ENCODE data around the gene IL1A. TPM values are rescaled to one million over a fixed set of nuclear protein-coding genes. Genes with fewer than 3 reads are reported as not detected.
A peak's percentile ranks its signal among the peaks of the same experiment; 100 is the strongest.

Gene IL1A
- total and polyA plus RNA-seq, 4 experiments from 2014 or later = 0.15 TPM; not detected in 3

DNA sequence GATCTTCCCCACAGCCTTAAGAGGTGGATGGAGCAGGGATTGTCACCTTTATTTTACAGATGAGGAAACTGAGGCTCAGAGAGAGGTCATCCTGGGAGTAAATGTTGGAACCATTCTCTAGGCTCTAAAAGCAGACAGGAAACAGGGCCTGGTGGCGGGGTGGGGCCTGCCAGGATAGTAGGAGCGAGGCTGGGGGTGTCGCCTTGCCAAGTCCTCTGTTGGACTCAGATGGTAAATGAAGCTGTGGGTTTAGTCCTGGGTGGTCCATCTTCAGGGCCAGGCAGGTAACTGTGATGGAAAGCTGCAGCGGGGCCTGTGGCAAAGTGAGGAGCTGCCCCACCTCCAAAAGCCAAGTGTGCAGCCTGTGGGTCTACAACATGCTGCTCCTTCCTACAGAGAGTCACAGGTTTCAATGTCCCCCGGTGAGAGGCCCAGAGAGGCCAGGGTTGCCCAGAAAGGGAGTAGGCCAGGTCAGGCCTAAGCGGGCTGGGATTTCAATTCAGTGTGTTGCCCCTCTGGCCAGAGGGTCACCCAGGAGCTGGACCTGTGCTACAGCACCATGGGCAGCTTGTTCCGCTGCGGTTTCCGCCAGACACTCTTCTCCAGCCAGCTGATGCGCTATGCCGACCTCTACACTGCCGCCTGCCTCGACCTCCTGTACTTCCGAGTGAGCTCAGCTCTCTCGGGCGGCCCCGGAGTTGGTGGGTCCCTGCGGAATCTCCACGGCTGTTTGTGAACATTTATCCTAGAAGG, 56.8 kb downstream of the IL1A start:
- intact Hi-C loops (cut with micrococcal nuclease) = loop anchor here (5.0 to 10.0 kb wide), 2 partner anchors 145 to 243 kb away; partner anchors contain the start of genes CHCHD5 and TTL
- DNase-seq = no peak
- no peak overlapping the region for H3K27ac Mint-ChIP-seq

DNA sequence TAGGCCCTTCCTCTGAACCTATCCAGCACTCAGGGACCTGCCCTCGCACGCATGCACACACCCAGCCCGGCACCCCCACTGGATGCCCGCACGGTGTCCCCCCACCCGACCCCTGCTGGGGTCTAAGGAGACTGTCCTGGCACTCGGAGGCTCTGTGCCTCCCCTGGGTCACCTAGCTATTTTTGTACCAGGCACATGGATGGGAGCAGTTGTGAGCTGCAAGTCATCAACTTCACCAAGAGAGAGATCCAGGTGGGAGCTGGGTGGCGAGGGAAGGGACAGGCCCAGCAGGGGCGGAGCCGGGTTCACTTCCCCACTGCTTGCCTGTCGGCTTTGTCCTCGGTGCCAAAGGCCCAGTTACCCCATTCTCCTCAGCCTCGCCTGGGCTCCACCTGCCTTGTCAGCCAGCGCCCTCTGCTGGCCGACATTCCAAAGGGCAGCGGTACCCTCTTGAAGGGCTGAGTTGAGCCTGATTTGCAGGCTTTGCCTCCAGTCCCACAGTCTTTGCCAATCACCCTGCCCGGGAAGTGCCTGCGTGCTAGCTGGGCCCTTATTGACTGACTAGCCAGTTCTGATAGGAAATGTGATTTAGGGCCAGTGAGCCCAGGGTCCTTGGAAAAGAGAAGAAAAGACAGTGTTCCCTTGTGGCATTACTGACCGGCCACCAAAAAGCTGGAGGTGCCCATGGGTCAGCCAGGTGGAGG, 57.7 kb downstream of the IL1A start:
- H3K27ac ChIP-seq (ENCODE audit: low read depth, low read length) = no peak overlapping the region
- H3K9me3 Mint-ChIP-seq = peaks cover 0 to 1% (median 0%) of the 10 kb centered on the region in 8 donors
- ChIA-PET POLR2A (ENCODE audit: partially characterized antibody) (interaction anchor here (0.7 to 3.6 kb wide), 9 partner anchors 36 to 127 kb away, joined by 3 to 14 read pairs (median 4); partner anchors contain the start of gene SLC20A1), CTCF (ENCODE audit: partially characterized antibody) (interaction anchor here (0.7 to 9.9 kb wide), 29 partner anchors 9 to 226 kb away, joined by 3 to 245 read pairs (median 6); partner anchors contain the start of gene CHCHD5)
- no peak overlapping the region for H3K27ac Mint-ChIP-seq
- no peaks in the 10 kb centered on the region for H3K9me3 ChIP-seq (ENCODE audit: control insufficient read depth in 1 of 2, low read length in 2 of 2)
- H3K36me3 ChIP-seq (ENCODE audit: insufficient read depth, low read length) = no peaks in the 10 kb centered on the region
- no peaks in the 10 kb centered on the region for H3K27me3 ChIP-seq (ENCODE audit: insufficient read depth, low read length)
- no peaks in the 10 kb centered on the region for H3K36me3 Mint-ChIP-seq
- intact Hi-C loops (cut with micrococcal nuclease) = loop anchor here (1.0 to 10.0 kb wide), 5 partner anchors 35 to 242 kb away; partner anchors contain the start of genes CHCHD5 and TTL
- peak; percentile 81 to 84 (median 84) for DNase-seq
- no peak overlapping the region for H3K4me3 ChIP-seq (ENCODE audit: low read length in 2 of 2)
- no peak overlapping the region for H3K4me3 Mint-ChIP-seq
- no peaks in the 10 kb centered on the region for H3K27me3 Mint-ChIP-seq
- peaks cover 0 to 6% (median 1%) of the 10 kb centered on the region in 4 donors for H3K4me1 Mint-ChIP-seq
- no peaks in the 10 kb centered on the region for H3K4me1 ChIP-seq (ENCODE audit: insufficient read depth, low read length)

More for the DNA sequence above, 56.8 kb downstream of the IL1A start:
- no peaks in the 10 kb centered on the region for H3K27me3 Mint-ChIP-seq
- Histone ChIP-seq H3K27me3 (ENCODE audit: insufficient read depth, low read length) (no peaks in the 10 kb centered on the region), H3K27ac (ENCODE audit: low read depth, low read length) (no peak overlapping the region), H3K36me3 (ENCODE audit: insufficient read depth, low read length) (no peaks in the 10 kb centered on the region), H3K4me3 (ENCODE audit: low read length in 2 of 2) (no peak overlapping the region), H3K4me1 (ENCODE audit: insufficient read depth, low read length) (no peaks in the 10 kb centered on the region), H3K9me3 (ENCODE audit: control insufficient read depth in 1 of 2, low read length in 2 of 2) (no peaks in the 10 kb centered on the region)
- peaks cover 0 to 6% (median 1%) of the 10 kb centered on the region in 4 donors for H3K4me1 Mint-ChIP-seq
- peaks cover 0 to 1% (median 0%) of the 10 kb centered on the region in 8 donors for H3K9me3 Mint-ChIP-seq
- CTCF ChIA-PET (ENCODE audit: partially characterized antibody) = interaction anchor here (0.9 to 9.9 kb wide), 21 partner anchors 10 to 158 kb away, joined by 3 to 245 read pairs (median 11); partner anchors contain the start of gene CHCHD5
- no peaks in the 10 kb centered on the region for H3K36me3 Mint-ChIP-seq
- POLR2A ChIA-PET (ENCODE audit: partially characterized antibody) = interaction anchor here (0.7 to 3.6 kb wide), 5 partner anchors 81 to 128 kb away, joined by 3 to 14 read pairs (median 4); partner anchors contain the start of gene SLC20A1
- no peak overlapping the region for H3K4me3 Mint-ChIP-seq

DNA sequence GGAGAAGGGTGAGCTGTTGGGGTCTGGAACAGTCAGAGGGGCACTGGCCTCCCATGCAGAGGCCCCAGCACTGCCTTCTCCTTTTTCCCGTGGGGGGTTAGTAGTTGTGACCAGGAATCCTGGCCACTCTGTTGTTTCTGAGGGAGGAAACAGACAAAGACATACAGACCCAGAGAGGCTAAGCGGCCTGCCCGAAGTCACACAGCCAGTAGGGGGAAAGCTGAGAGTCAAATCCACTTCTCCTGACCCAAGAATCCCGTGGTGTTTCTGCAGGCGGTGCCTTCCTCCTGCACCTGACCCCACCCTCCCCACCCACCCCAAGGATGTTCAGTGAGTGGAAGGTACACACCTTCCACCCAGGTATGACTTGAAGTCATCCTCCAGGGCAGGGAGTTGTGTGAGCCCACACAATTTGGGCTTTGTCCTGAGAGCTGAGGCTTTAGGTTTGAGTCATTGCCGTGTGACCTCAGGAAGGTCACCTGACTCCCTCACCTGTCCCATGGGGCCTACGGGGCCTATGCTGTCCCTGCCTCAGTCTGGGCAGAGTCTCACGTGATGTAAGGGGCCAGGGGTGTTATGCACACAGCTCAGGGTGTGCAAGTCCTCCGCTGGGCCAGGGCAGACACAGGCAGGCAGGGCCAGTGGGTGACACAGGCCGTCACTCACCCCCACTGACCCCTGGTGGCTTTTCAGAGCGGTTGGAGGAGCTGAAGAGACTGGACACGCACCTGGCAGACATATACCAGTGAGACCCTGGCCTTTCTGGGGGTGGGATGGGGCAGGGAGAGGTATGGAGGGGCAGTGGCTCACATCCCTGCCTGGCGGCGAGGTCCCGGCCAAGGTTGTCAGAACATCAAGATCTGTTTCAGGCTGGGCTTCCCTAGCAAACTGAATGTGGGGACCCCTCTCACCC, 58.5 kb downstream of the IL1A start:
- Mint-ChIP-seq H3K27ac (no peak overlapping the region), H3K9me3 (peaks cover 0 to 1% (median 0%) of the 10 kb centered on the region in 8 donors), H3K27me3 (no peaks in the 10 kb centered on the region), H3K36me3 (no peaks in the 10 kb centered on the region), H3K4me1 (peaks cover 0 to 6% (median 1%) of the 10 kb centered on the region in 4 donors), H3K4me3 (no peak overlapping the region)
- Histone ChIP-seq H3K36me3 (ENCODE audit: insufficient read depth, low read length) (no peaks in the 10 kb centered on the region), H3K4me1 (ENCODE audit: insufficient read depth, low read length) (no peaks in the 10 kb centered on the region), H3K27me3 (ENCODE audit: insufficient read depth, low read length) (no peaks in the 10 kb centered on the region), H3K9me3 (ENCODE audit: control insufficient read depth in 1 of 2, low read length in 2 of 2) (no peaks in the 10 kb centered on the region), H3K4me3 (ENCODE audit: low read length in 2 of 2) (no peak overlapping the region), H3K27ac (ENCODE audit: low read depth, low read length) (no peak overlapping the region)
- POLR2A ChIA-PET (ENCODE audit: partially characterized antibody) = interaction anchor here (0.9 to 3.6 kb wide), 11 partner anchors 34 to 141 kb away, joined by 3 to 14 read pairs (median 5); partner anchors contain the start of gene SLC20A1
- CTCF ChIA-PET (ENCODE audit: partially characterized antibody) = interaction anchor here (0.7 to 9.9 kb wide), 29 partner anchors 8 to 225 kb away, joined by 3 to 245 read pairs (median 6); partner anchors contain the start of gene CHCHD5
- intact Hi-C loops (cut with micrococcal nuclease) = loop anchor here (1.0 to 10.0 kb wide), 5 partner anchors 34 to 241 kb away; partner anchors contain the start of genes CHCHD5 and TTL
- DNase-seq = no peak

DNA sequence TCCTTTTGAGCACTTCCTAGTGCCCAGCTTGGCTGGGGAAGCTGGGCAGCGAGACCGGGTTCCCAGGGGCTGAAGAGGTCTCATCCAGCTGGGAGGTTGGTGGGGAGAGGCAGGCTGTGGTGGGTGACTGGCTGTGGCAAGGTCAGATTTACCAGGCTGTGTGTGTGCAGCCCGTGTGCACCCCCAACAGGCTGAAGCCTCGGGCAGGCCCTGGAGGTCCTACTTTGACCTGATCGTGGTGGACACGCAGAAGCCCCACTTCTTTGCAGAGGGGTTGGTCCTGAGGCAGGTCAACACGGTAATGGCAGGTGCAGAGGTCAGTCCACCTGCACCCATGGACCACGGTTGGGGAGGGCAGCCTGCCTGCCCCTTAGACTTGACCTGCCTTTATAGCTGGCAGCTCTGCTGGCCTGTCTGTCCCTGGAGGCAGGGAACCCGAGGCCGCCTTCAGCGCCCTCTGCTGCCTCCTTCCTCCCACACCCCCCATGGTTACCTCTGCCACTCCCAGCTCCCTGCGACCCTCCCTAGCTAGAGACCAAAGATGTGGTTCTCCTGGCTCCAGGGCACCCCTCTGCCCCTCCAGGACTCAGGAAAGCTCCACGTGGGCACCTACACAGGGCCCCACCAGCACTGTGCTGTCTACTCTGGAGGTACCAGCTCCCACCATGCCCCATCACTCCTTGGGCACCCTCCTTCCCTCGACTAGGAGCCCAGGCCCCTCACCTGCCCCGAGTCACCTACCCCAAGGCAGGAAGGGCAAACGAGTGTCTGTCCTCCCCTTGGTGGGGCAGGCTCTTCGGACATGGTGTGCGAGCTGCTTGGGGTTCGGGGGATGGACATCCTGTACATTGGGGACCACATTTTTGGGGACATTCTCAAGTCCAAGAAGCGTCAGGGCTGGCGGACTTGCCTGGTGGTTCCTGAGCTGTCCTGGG, 59.4 kb downstream of the IL1A start:
- POLR2A ChIA-PET (ENCODE audit: partially characterized antibody) = interaction anchor here (0.9 to 3.6 kb wide), 7 partner anchors 33 to 140 kb away, joined by 3 to 14 read pairs (median 5); partner anchors contain the start of gene SLC20A1
- Histone ChIP-seq H3K27ac (ENCODE audit: low read depth, low read length) (no peak overlapping the region), H3K9me3 (ENCODE audit: control insufficient read depth in 1 of 2, low read length in 2 of 2) (no peaks in the 10 kb centered on the region), H3K36me3 (ENCODE audit: insufficient read depth, low read length) (no peaks in the 10 kb centered on the region), H3K27me3 (ENCODE audit: insufficient read depth, low read length) (no peaks in the 10 kb centered on the region), H3K4me3 (ENCODE audit: low read length in 2 of 2) (no peak overlapping the region), H3K4me1 (ENCODE audit: insufficient read depth, low read length) (no peaks in the 10 kb centered on the region)
- peaks cover 0 to 6% (median 1%) of the 10 kb centered on the region in 4 donors for H3K4me1 Mint-ChIP-seq
- no peaks in the 10 kb centered on the region for H3K36me3 Mint-ChIP-seq
- no peak overlapping the region for H3K4me3 Mint-ChIP-seq
- no peak for DNase-seq
- intact Hi-C loops (cut with micrococcal nuclease) = loop anchor here (5.0 to 10.0 kb wide), 2 partner anchors 143 to 240 kb away; partner anchors contain the start of genes CHCHD5 and TTL
- peaks cover 0 to 2% of the 10 kb centered on the region in 2 donors for H3K27me3 Mint-ChIP-seq
- CTCF ChIA-PET (ENCODE audit: partially characterized antibody) = interaction anchor here (0.8 to 9.9 kb wide), 11 partner anchors 9 to 141 kb away, joined by 3 to 245 read pairs (median 15); partner anchors contain the start of gene CHCHD5
- H3K9me3 Mint-ChIP-seq = peaks cover 0 to 2% (median 0%) of the 10 kb centered on the region in 8 donors
- H3K27ac Mint-ChIP-seq = no peak overlapping the region

DNA sequence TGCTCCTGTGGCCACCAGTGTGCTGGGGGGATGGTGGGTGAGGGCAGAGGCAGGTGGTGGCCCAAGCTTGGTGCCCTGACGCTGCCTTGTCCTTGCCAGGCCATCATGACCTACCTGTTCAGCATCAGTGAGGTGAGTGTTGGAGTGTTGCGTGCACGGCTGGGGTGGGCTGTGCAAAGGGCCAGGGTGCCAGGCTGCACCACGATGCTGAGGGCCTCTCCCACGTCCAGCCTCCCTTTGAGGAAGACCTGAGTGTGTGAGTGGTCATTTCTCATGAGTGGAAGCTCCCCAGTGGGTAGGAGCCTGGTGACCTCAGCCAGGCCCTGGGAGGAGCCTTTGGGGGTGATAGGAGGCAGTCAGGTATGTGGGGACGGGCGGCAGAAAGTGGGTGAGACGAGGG, 60.3 kb downstream of the IL1A start:
- H3K4me1 Mint-ChIP-seq = peaks cover 0 to 6% (median 1%) of the 10 kb centered on the region in 4 donors
- no peaks in the 10 kb centered on the region for H3K4me1 ChIP-seq (ENCODE audit: insufficient read depth, low read length)
- no peak overlapping the region for H3K4me3 Mint-ChIP-seq
- intact Hi-C loops (cut with micrococcal nuclease) = loop anchor here (10.0 kb wide), 1 partner anchor 239 kb away; the partner anchor contains the start of gene TTL
- DNase-seq = no peak
- H3K36me3 Mint-ChIP-seq = no peaks in the 10 kb centered on the region
- no peaks in the 10 kb centered on the region for H3K36me3 ChIP-seq (ENCODE audit: insufficient read depth, low read length)
- CTCF ChIA-PET (ENCODE audit: partially characterized antibody) = interaction anchor here (1.5 to 9.9 kb wide), 5 partner anchors 11 to 125 kb away, joined by 5 to 245 read pairs (median 75); no protein-coding TSS in a partner anchor
- POLR2A ChIA-PET (ENCODE audit: partially characterized antibody) = interaction anchor here (1.0 kb wide), 1 partner anchor 120 kb away, joined by 3 read pairs; no protein-coding TSS in a partner anchor
- H3K27ac ChIP-seq (ENCODE audit: low read depth, low read length) = no peak overlapping the region
- H3K4me3 ChIP-seq (ENCODE audit: low read length in 2 of 2) = no peak overlapping the region
- peaks cover 0 to 2% of the 10 kb centered on the region in 2 donors for H3K27me3 Mint-ChIP-seq
- H3K27ac Mint-ChIP-seq = no peak overlapping the region
- no peaks in the 10 kb centered on the region for H3K9me3 ChIP-seq (ENCODE audit: control insufficient read depth in 1 of 2, low read length in 2 of 2)
- no peaks in the 10 kb centered on the region for H3K27me3 ChIP-seq (ENCODE audit: insufficient read depth, low read length)
- peaks cover 0 to 2% (median 0%) of the 10 kb centered on the region in 8 donors for H3K9me3 Mint-ChIP-seq

Data from CD4-positive, alpha-beta memory T cell (primary cell).